Chondrocyte (in vitro differentiated cells): ENCODE results near the gene OAS3. TPM values are rescaled to one million over a fixed set of nuclear protein-coding genes. Genes with fewer than 3 reads are reported as not detected.

Experiments used
- DNase-seq: peaks from one replicate; pipeline ENCODE4 v3.0.0; 2021; ENCODE audit warnings: mixed read lengths, low spot score
- H3K27ac Mint-ChIP-seq: one replicate; pipeline ENCODE4 v1.8.0; 2021; ENCODE audit warnings: mild to moderate bottlenecking, moderate library complexity, mixed read lengths; ENCODE audit not compliant: unreplicated experiment
- H3K27me3 Mint-ChIP-seq: 2 replicates; pipeline ENCODE4 v1.8.0; 2021; ENCODE audit warnings: low read depth, mixed read lengths
- H3K36me3 Mint-ChIP-seq: 2 replicates; pipeline ENCODE4 v1.8.0; 2021; ENCODE audit warnings: low read depth, mixed read lengths
- H3K4me1 Mint-ChIP-seq: 2 replicates; pipeline ENCODE4 v1.8.0; 2021; ENCODE audit warnings: low read depth, mild to moderate bottlenecking, mixed read lengths
- H3K4me3 Mint-ChIP-seq: one replicate; pipeline ENCODE4 v1.8.0; 2021; ENCODE audit warnings: mild to moderate bottlenecking, moderate library complexity, mixed read lengths; ENCODE audit not compliant: unreplicated experiment
- H3K9me3 Mint-ChIP-seq: 2 replicates; pipeline ENCODE4 v1.8.0; 2021; ENCODE audit warnings: low read depth, mixed read lengths
- total RNA-seq: library from RNA; stranded (reverse); gene quantifications from 3 replicates; pipeline ENCODE4 v1.2.1, GENCODE V29; 2021
- TF ChIP-seq, protein P1 (sequence below): fragments of 200-600 bp; sonication (generic); IDR thresholded peaks from 2 replicates; pipeline ENCODE4 v1.5.0; 2021; ENCODE audit warnings: antibody characterized with exemption, mild to moderate bottlenecking, moderate library complexity

OAS3 gene
- total RNA-seq, 1 donor from 2014 or later, result 0.55 TPM

DNA sequence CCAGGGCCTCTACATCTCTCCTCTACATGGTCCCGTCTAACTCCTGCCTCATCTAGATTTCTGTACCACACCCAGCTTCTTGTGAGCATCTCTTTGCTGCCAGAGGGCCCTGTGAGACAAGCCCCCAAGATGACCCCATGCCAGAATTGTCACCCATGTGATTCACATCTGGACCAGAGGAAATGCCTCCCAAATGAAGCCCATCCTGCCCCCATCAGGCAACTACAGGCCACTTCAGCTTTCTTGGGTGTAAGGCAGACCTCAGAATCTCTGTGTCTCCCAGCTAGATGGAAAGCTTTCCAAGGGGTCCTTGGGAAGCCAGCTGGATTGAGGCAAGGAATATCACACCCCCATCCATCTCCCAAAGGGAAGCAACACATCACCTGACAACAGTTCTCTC lies 9.3 kb upstream of the OAS3 start:
- no peaks in the 10 kb centered on the region for H3K4me1 Mint-ChIP-seq
- H3K27me3 Mint-ChIP-seq, result peaks cover 18% of the 10 kb centered on the region
- no peak overlapping the region for H3K27ac Mint-ChIP-seq
- DNase-seq, result no peak
- TF ChIP-seq, protein P1, sequence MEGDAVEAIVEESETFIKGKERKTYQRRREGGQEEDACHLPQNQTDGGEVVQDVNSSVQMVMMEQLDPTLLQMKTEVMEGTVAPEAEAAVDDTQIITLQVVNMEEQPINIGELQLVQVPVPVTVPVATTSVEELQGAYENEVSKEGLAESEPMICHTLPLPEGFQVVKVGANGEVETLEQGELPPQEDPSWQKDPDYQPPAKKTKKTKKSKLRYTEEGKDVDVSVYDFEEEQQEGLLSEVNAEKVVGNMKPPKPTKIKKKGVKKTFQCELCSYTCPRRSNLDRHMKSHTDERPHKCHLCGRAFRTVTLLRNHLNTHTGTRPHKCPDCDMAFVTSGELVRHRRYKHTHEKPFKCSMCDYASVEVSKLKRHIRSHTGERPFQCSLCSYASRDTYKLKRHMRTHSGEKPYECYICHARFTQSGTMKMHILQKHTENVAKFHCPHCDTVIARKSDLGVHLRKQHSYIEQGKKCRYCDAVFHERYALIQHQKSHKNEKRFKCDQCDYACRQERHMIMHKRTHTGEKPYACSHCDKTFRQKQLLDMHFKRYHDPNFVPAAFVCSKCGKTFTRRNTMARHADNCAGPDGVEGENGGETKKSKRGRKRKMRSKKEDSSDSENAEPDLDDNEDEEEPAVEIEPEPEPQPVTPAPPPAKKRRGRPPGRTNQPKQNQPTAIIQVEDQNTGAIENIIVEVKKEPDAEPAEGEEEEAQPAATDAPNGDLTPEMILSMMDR, result no peak
- no peaks in the 10 kb centered on the region for H3K36me3 Mint-ChIP-seq
- peaks cover 7% of the 10 kb centered on the region for H3K9me3 Mint-ChIP-seq
- H3K4me3 Mint-ChIP-seq, result no peak overlapping the region

DNA sequence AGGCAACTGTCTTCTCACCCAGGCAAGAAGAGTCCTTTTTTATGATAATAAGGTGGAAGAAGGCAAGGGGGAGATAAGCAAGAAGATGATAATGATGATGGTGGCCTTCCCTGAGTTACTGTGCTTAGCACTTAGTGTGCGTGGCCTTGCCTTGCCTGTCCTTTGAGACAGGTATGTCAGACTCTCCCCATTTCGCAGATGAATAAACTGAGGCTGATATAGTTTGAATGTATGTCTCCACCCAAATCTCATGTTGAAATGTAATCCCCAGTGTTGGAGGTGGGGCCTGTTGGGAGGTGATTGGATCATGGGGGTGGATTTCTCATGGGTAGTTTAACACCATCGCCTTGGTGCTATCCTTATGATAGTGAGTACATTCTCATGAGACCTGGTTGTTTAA lies 8.6 kb upstream of the OAS3 start:
- Mint-ChIP-seq H3K27ac (no peak overlapping the region), H3K36me3 (no peaks in the 10 kb centered on the region), H3K27me3 (peaks cover 17% of the 10 kb centered on the region), H3K4me1 (no peaks in the 10 kb centered on the region), H3K9me3 (peaks cover 7% of the 10 kb centered on the region), H3K4me3 (no peak overlapping the region)
- TF ChIP-seq, protein P1, result no peak
- no peak for DNase-seq

DNA sequence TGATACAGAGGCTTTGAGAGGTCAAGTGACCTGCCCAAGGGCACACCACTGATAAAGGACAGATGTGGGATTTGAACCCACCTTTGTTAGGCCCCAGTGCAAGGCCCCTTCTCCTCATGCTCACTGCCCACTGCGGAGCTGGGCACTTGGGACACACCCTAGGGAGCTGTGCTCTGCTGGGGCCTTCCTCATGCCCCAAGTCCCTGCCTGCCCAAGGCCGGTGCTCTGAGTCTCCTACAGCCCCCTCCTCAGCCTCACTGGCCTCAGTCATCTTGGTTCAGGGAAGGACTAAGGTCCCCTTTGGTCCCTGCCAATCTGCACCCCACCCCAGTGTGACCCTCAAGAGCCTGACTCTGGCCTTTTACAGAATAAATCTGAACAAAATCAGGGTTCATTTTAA lies 7.9 kb upstream of the OAS3 start:
- TF ChIP-seq, protein P1, result no peak
- DNase-seq, result no peak
- no peak overlapping the region for H3K4me3 Mint-ChIP-seq
- no peak overlapping the region for H3K27ac Mint-ChIP-seq
- H3K27me3 Mint-ChIP-seq, result peaks cover 13% of the 10 kb centered on the region
- H3K9me3 Mint-ChIP-seq, result peaks cover 8% of the 10 kb centered on the region
- no peaks in the 10 kb centered on the region for H3K4me1 Mint-ChIP-seq
- no peaks in the 10 kb centered on the region for H3K36me3 Mint-ChIP-seq

DNA sequence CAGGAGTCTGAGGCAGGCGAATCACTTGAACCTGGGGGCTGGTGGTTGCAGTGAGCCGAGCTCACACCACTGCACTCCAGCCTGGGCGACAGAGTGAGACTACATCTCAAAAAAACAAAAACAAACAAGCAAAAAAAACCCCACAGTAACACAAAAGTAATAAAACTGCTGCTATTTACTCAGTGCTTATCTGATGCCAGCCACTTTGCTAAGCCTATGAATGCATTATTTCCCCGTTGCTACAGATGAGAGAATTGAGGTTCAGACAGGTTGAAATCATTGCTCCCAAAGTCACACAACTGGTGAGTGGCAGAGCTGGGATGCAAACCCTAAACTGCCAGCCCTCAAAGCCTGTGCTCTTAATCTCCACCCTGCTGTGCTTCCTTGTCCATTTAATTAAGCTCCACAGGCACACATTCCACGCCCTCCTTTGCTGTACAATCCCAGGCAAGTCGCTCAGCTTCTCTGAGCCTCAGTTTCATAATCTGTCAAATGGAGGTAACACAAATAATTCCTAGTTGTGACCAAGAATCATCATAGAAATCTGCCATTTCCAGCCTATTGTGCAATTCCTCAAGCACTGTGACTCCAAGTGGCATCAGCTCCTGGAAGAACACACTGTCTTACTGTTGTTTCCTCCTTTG lies 5.7 kb upstream of the OAS3 start:
- H3K27me3 Mint-ChIP-seq, result peaks cover 11% of the 10 kb centered on the region
- peaks cover 6% of the 10 kb centered on the region for H3K9me3 Mint-ChIP-seq
- no peaks in the 10 kb centered on the region for H3K36me3 Mint-ChIP-seq
- DNase-seq, result no peak
- no peaks in the 10 kb centered on the region for H3K4me1 Mint-ChIP-seq
- H3K4me3 Mint-ChIP-seq, result no peak overlapping the region
- no peak overlapping the region for H3K27ac Mint-ChIP-seq
- TF ChIP-seq, protein P1, result no peak

DNA sequence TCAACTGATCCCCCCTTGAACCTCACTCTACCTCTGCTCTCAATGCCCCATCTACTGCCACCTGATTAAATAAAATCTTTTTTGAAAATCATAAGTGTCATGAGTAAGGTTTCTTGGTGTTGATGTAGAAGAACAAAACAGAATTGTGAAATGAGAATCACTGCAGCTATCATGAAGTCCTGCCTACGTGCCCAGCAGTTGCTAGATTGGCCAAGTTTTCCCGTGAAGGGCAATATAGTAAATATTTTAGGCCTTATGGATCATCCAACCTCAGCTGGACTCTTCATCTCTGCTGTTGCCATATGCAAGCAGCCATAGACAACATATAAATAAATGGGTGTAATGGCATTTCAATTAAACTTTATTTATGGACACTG lies 5.2 kb upstream of the OAS3 start:
- H3K27ac Mint-ChIP-seq, result no peak overlapping the region
- H3K27me3 Mint-ChIP-seq, result peaks cover 11% of the 10 kb centered on the region
- TF ChIP-seq, protein P1, result no peak
- H3K9me3 Mint-ChIP-seq, result peaks cover 3% of the 10 kb centered on the region
- H3K4me3 Mint-ChIP-seq, result no peak overlapping the region
- DNase-seq, result no peak
- no peaks in the 10 kb centered on the region for H3K36me3 Mint-ChIP-seq
- H3K4me1 Mint-ChIP-seq, result no peaks in the 10 kb centered on the region
